ENCODE measurements around the gene TTC7B. TPM values are rescaled to one million over a fixed set of nuclear protein-coding genes. Genes with fewer than 3 reads are reported as not detected.

Gene TTC7B
- total RNA-seq, 1 experiment from 2014 or later = 70.6 TPM

DNA sequence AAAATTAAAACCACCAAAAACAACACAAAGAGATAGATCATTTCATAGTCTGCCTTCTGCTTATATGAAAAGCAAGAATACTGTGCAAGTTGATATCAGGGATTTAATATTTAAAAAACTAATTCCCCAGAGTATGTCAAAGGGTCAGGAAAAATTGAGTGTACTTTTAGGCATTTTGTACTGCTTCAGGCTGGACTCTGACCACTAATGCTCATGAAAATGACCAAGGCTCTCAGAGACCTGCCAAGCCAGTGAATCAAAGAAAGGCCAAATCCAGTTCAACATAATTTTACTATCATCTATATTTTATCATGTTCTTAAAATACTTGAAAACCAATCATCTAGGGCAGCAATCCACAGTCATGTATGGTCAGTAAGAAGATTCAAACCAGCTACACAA, 66.0 kb downstream of the TTC7B start:
- RAD21 ChIA-PET (ENCODE audit: low non-redundant PET in 1 of 2, low total read pairs in 2 of 2, uncharacterized antibody in 2 of 2, unreplicated experiment in 2 of 2) = no interaction called here

More for the DNA sequence above, 66.0 kb downstream of the TTC7B start:
- BruUV-seq (replicated peaks) = no TSS peak
- H3K4me1 ChIP-seq (ENCODE audit: control insufficient read depth in 1 of 2, insufficient read depth in 2 of 2, low read length in 2 of 2) = no peaks in the 10 kb centered on the region
- no peak overlapping the region for H3K9ac ChIP-seq (ENCODE audit: low read length)
- H3K27me3 ChIP-seq (ENCODE audit: insufficient read depth, low read length) = no peaks in the 10 kb centered on the region
- TF ChIP-seq ZFX (IDR thresholded peaks at IDR 0.05) = no peak
- no peak for TF ChIP-seq FOSL1 (IDR thresholded peaks at IDR 0.05; ENCODE audit: low read depth)
- TF ChIP-seq TCF7L2 (IDR thresholded peaks at IDR 0.05; ENCODE audit: borderline replicate concordance, extremely low read depth, insufficient read depth, insufficient read length) = no peak
- TF ChIP-seq SRF (IDR thresholded peaks at IDR 0.05; ENCODE audit: low read depth) = no peak
- no peak for TF ChIP-seq YY1 (IDR thresholded peaks at IDR 0.05; ENCODE audit: extremely low read depth, insufficient replicate concordance, low read depth, low read length)
- TF ChIP-seq EZH2phosphoT487 (IDR thresholded peaks at IDR 0.05; ENCODE audit: borderline replicate concordance) = no peak
- TF ChIP-seq, protein P1, sequence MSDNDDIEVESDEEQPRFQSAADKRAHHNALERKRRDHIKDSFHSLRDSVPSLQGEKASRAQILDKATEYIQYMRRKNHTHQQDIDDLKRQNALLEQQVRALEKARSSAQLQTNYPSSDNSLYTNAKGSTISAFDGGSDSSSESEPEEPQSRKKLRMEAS (IDR thresholded peaks at IDR 0.05) = no peak
- TF ChIP-seq, protein P2, sequence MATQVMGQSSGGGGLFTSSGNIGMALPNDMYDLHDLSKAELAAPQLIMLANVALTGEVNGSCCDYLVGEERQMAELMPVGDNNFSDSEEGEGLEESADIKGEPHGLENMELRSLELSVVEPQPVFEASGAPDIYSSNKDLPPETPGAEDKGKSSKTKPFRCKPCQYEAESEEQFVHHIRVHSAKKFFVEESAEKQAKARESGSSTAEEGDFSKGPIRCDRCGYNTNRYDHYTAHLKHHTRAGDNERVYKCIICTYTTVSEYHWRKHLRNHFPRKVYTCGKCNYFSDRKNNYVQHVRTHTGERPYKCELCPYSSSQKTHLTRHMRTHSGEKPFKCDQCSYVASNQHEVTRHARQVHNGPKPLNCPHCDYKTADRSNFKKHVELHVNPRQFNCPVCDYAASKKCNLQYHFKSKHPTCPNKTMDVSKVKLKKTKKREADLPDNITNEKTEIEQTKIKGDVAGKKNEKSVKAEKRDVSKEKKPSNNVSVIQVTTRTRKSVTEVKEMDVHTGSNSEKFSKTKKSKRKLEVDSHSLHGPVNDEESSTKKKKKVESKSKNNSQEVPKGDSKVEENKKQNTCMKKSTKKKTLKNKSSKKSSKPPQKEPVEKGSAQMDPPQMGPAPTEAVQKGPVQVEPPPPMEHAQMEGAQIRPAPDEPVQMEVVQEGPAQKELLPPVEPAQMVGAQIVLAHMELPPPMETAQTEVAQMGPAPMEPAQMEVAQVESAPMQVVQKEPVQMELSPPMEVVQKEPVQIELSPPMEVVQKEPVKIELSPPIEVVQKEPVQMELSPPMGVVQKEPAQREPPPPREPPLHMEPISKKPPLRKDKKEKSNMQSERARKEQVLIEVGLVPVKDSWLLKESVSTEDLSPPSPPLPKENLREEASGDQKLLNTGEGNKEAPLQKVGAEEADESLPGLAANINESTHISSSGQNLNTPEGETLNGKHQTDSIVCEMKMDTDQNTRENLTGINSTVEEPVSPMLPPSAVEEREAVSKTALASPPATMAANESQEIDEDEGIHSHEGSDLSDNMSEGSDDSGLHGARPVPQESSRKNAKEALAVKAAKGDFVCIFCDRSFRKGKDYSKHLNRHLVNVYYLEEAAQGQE (IDR thresholded peaks at IDR 0.05; ENCODE audit: low read depth) = no peak
- TF ChIP-seq, protein P3, sequence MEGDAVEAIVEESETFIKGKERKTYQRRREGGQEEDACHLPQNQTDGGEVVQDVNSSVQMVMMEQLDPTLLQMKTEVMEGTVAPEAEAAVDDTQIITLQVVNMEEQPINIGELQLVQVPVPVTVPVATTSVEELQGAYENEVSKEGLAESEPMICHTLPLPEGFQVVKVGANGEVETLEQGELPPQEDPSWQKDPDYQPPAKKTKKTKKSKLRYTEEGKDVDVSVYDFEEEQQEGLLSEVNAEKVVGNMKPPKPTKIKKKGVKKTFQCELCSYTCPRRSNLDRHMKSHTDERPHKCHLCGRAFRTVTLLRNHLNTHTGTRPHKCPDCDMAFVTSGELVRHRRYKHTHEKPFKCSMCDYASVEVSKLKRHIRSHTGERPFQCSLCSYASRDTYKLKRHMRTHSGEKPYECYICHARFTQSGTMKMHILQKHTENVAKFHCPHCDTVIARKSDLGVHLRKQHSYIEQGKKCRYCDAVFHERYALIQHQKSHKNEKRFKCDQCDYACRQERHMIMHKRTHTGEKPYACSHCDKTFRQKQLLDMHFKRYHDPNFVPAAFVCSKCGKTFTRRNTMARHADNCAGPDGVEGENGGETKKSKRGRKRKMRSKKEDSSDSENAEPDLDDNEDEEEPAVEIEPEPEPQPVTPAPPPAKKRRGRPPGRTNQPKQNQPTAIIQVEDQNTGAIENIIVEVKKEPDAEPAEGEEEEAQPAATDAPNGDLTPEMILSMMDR (IDR thresholded peaks at IDR 0.05 in 2 of 3, conservative IDR thresholded peaks at IDR 0.05 in 1 of 3; ENCODE audit: borderline replicate concordance in 1 of 3, insufficient read depth in 1 of 3, low read depth in 2 of 3, low read length in 2 of 3) = no peak
- TF ChIP-seq ELF1 (IDR thresholded peaks at IDR 0.05; ENCODE audit: borderline replicate concordance, low read depth) = no peak
- TF ChIP-seq, protein P4, sequence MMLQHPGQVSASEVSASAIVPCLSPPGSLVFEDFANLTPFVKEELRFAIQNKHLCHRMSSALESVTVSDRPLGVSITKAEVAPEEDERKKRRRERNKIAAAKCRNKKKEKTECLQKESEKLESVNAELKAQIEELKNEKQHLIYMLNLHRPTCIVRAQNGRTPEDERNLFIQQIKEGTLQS (IDR thresholded peaks at IDR 0.05) = no peak
- H3K36me3 ChIP-seq (ENCODE audit: control insufficient read depth in 1 of 2, insufficient read depth in 2 of 2, low read length in 2 of 2) = 0 out of 4 replicates have a peak, but pooled peaks cover 0 to 4% of the 10 kb centered on the region in 2 experiments
- H3K27ac ChIP-seq (ENCODE audit: low read depth, low read length) = no peak overlapping the region
- H2AFZ ChIP-seq (ENCODE audit: low read depth, low read length, poor library complexity, severe bottlenecking) = no peak overlapping the region
- H3K79me2 ChIP-seq (ENCODE audit: insufficient read depth, low read length) = 0 out of 2 replicates have a peak, but pooled peaks cover 2% of the 10 kb centered on the region
- no peak overlapping the region for H3K4me3 ChIP-seq (replicated peaks in 1 of 2; ENCODE audit: low read depth in 1 of 2, low read length in 2 of 2)
- no peak overlapping the region for H3K4me2 ChIP-seq (ENCODE audit: low read length)
- peaks cover 0 to 7% of the 10 kb centered on the region in 2 experiments; a peak in 1 of 4 replicates for H3K9me3 ChIP-seq (ENCODE audit: control insufficient read depth in 1 of 2, insufficient read depth in 1 of 2, low read depth in 1 of 2, low read length in 2 of 2)
- CTCF ChIA-PET = interaction anchor here (1.5 kb wide), 1 partner anchor 10 kb away, joined by 3 read pairs; no protein-coding TSS in a partner anchor
- no peaks in the 10 kb centered on the region for H4K20me1 ChIP-seq (ENCODE audit: insufficient read depth)
- ATAC-seq (no peak), DNase-seq (ENCODE audit: low read depth, low spot score) (no peak)
- no peaks in the 10 kb centered on the region for H3K9me2 ChIP-seq (ENCODE audit: insufficient read depth)
- POLR2A ChIA-PET = no interaction called here
- intact Hi-C loops (cut with micrococcal nuclease) = loop anchor here (10.0 kb wide), 1 partner anchor 445 kb away; no protein-coding TSS in a partner anchor
